ENCODE measurements around the gene TMSB4X.
"Not testable (repeated sequence)": the region's sequence is repeated elsewhere in the genome, so short reads cannot be mapped to it uniquely, and the experiment has no call there.

- not testable (repeated sequence) for TF ChIP-seq CTCF (IDR thresholded peaks at IDR 0.05; ENCODE audit: control extremely low read depth in 1 of 3, insufficient read depth in 1 of 3, low read depth in 1 of 3, low read length in 3 of 3); TAF1 (IDR thresholded peaks at IDR 0.05; ENCODE audit: low read depth, low read length); JUND (IDR thresholded peaks at IDR 0.05; ENCODE audit: low read length); HDAC6 (IDR thresholded peaks at IDR 0.05; ENCODE audit: low read depth, low read length); FOSL1 (IDR thresholded peaks at IDR 0.05; ENCODE audit: insufficient read depth, low read depth, low read length); POLR2A (IDR thresholded peaks at IDR 0.05; ENCODE audit: control extremely low read depth in 1 of 2, low read depth in 2 of 2, low read length in 2 of 2); CHD1 (IDR thresholded peaks at IDR 0.05; ENCODE audit: low read depth, low read length); SIN3A (conservative IDR thresholded peaks at IDR 0.05 in 1 of 2, IDR thresholded peaks at IDR 0.05 in 1 of 2; ENCODE audit: low read depth in 1 of 2, low read length in 2 of 2); ATF2 (IDR thresholded peaks at IDR 0.05; ENCODE audit: low read length)
These were observed 34.4 kb upstream of the TMSB4X start for GRCh38 chrX:12940471-12940870.

All from H1 (cell line).